IMR-90 (cell line): ENCODE measurements around the gene CD33. TPM values are rescaled to one million over a fixed set of nuclear protein-coding genes. Genes with fewer than 3 reads are reported as not detected.

Experiments
- ATAC-seq: fragments of 200-7000 bp; cut with Tn5 transposase; 2 replicates; pipeline ENCODE4 v1.9.1; 2020; ENCODE audit warnings: low read depth, mild to moderate bottlenecking, moderate library complexity
- BruUV-seq: library from RNA; stranded (reverse); fragments of 400-500 nt; replicated peaks from 2 replicates; lab custom pipeline; 2021; lab: Mats Ljungman, UMichigan
- CTCF ChIA-PET: fragments of 300-600 bp; formaldehyde crosslinking; extraction: SDS; loops from one replicate; lab custom pipeline; 2021; ENCODE audit warnings: antibody characterized with exemption; lab: Yijun Ruan, JAX
- POLR2A ChIA-PET: fragments of 300-600 bp; sonication (Branson Sonifier 250); formaldehyde crosslinking; loops from one replicate; lab custom pipeline; 2022; ENCODE audit warnings: antibody characterized with exemption; ENCODE audit not compliant: unreplicated experiment; lab: Charles Lee
- DNase-seq: peaks from one replicate; pipeline ENCODE4 v3.0.0; 2013
- H2AFZ ChIP-seq: replicated peaks from 2 replicates; pipeline ENCODE3; 2013; ENCODE audit warnings: low read length, mild to moderate bottlenecking; ENCODE audit not compliant: poor library complexity
- H2AK5ac ChIP-seq: 2 replicates; pipeline ENCODE4 v1.6.1; 2013; ENCODE audit warnings: low read depth, low read length, inconsistent platforms
- H2AK9ac ChIP-seq: replicated peaks from 2 replicates; pipeline ENCODE3; 2013; ENCODE audit warnings: mild to moderate bottlenecking, low read depth, low read length, moderate library complexity; ENCODE audit not compliant: poor library complexity
- H2BK120ac ChIP-seq: 2 replicates; pipeline ENCODE4 v1.6.1; 2013; ENCODE audit warnings: low read depth, low read length, inconsistent platforms
- H2BK15ac ChIP-seq: 3 replicates; pipeline ENCODE4 v1.6.1; 2013; ENCODE audit warnings: low read depth, low read length, inconsistent platforms
- H2BK20ac ChIP-seq: 2 replicates; pipeline ENCODE4 v1.6.1; 2013; ENCODE audit warnings: low read depth, mild to moderate bottlenecking, inconsistent platforms, low read length, moderate library complexity
- H2BK5ac ChIP-seq: 2 replicates; pipeline ENCODE4 v1.6.1; 2013; ENCODE audit warnings: mild to moderate bottlenecking, low read depth, low read length, inconsistent platforms; ENCODE audit not compliant: poor library complexity, severe bottlenecking
- H3K14ac ChIP-seq: replicated peaks from 2 replicates; pipeline ENCODE4 v1.6.1; 2013; ENCODE audit warnings: low read depth, low read length, inconsistent platforms
- H3K18ac ChIP-seq: 2 replicates; pipeline ENCODE4 v1.6.1; 2013; ENCODE audit warnings: low read depth, low read length, control low read depth
- H3K23ac ChIP-seq: 2 replicates; pipeline ENCODE4 v1.6.1; 2013; ENCODE audit warnings: low read depth, low read length, inconsistent platforms
- H3K27ac ChIP-seq: 2 replicates; pipeline ENCODE4 v1.5.1; 2013; ENCODE audit warnings: mild to moderate bottlenecking, control low read depth, low read length; ENCODE audit not compliant: insufficient read depth
- H3K27me3 ChIP-seq: 2 replicates; pipeline ENCODE4 v1.6.1; 2013; ENCODE audit warnings: low read length; ENCODE audit not compliant: control insufficient read depth, insufficient read depth
- H3K36me3 ChIP-seq: 2 replicates; pipeline ENCODE4 v1.6.1; 2013; ENCODE audit warnings: low read length, mixed read lengths; ENCODE audit not compliant: control insufficient read depth, insufficient read depth
- H3K4ac ChIP-seq: 2 replicates; pipeline ENCODE4 v1.6.1; 2013; ENCODE audit warnings: low read depth, low read length, inconsistent platforms
- H3K4me1 ChIP-seq: 2 replicates; pipeline ENCODE4 v1.6.1; 2013; ENCODE audit warnings: low read length, mixed read lengths; ENCODE audit not compliant: control insufficient read depth, insufficient read depth
- H3K4me2 ChIP-seq: 2 replicates; pipeline ENCODE4 v1.6.1; 2013; ENCODE audit warnings: low read depth, mild to moderate bottlenecking, control low read depth, low read length, moderate library complexity
- H3K4me3 ChIP-seq: 2 replicates; pipeline ENCODE4 v1.5.1; 2013; ENCODE audit warnings: low read depth, mild to moderate bottlenecking, control low read depth, low read length, moderate library complexity; ENCODE audit not compliant: insufficient read depth
- H3K56ac ChIP-seq: 2 replicates; pipeline ENCODE4 v1.6.1; 2013; ENCODE audit warnings: low read length, inconsistent platforms; ENCODE audit not compliant: insufficient read depth; ENCODE audit errors: extremely low read depth
- H3K79me1 ChIP-seq, 2 experiments: 2 replicates each; pipeline ENCODE4 v1.6.1; 2013; ENCODE audit warnings: low read length in 2 of 2, inconsistent platforms in 1 of 2, low read depth in 1 of 2
- H3K9ac ChIP-seq: 2 replicates; pipeline ENCODE4 v1.6.1; 2013; ENCODE audit warnings: low read depth, low read length, control low read depth
- H3K9me1 ChIP-seq: 2 replicates; pipeline ENCODE4 v1.6.1; 2013; ENCODE audit warnings: low read length, inconsistent platforms; ENCODE audit not compliant: insufficient read depth
- H3K9me3 ChIP-seq: 2 replicates; pipeline ENCODE4 v1.6.1; 2013; ENCODE audit warnings: low read length; ENCODE audit not compliant: control insufficient read depth, insufficient read depth
- H4K20me1 ChIP-seq: 2 replicates; pipeline ENCODE4 v1.6.1; 2013; ENCODE audit warnings: low read length, inconsistent platforms; ENCODE audit not compliant: insufficient read depth
- H4K5ac ChIP-seq: 2 replicates; pipeline ENCODE4 v1.6.1; 2013; ENCODE audit warnings: mild to moderate bottlenecking, low read depth, low read length, control low read depth
- H4K8ac ChIP-seq, 2 experiments: 2 replicates each; pipeline ENCODE4 v1.6.1; 2013; ENCODE audit warnings: low read depth in 2 of 2, low read length in 2 of 2, control low read depth in 1 of 2, inconsistent platforms in 1 of 2
- H4K91ac ChIP-seq: 2 replicates; pipeline ENCODE4 v1.6.1; 2013; ENCODE audit warnings: low read depth, low read length, inconsistent platforms; ENCODE audit not compliant: insufficient read depth
- MAFK ChIP-seq: IDR thresholded peaks from 2 replicates; pipeline ENCODE4 v1.6.1; 2012; ENCODE audit warnings: low read depth, low read length, improper control_type of control experiment
- MAZ ChIP-seq: IDR thresholded peaks from 2 replicates; pipeline ENCODE4 v1.6.1; 2012; ENCODE audit warnings: low read depth, mild to moderate bottlenecking, low read length, improper control_type of control experiment, moderate library complexity, borderline replicate concordance
- WGBS, 2 experiments: methylation state at CpG; one replicate each; pipeline versions ENCODE4 v1.1.5 to v1.1.7; 2013; ENCODE audit warnings: missing lambda C conversion rate in 2 of 2; ENCODE audit not compliant: insufficient read length in 1 of 2; ENCODE audit errors: extremely low coverage in 2 of 2; 5-methylcytosine and 5-hydroxymethylcytosine counted together
- dilution Hi-C: fragments of 300-500 bp; cut with HindIII; formaldehyde crosslinking; loops from one replicate; pipeline ENCODE4 v1.14.3; 2018; ENCODE audit warnings: low sequenced_read_pairs; ENCODE audit not compliant: unreplicated experiment
- in situ Hi-C: fragments of 300-500 bp; cut with MboI; formaldehyde crosslinking; loops from 3 replicates; pipeline ENCODE4 v1.14.3; 2019; ENCODE audit warnings: low sequenced_read_pairs, inconsistent platforms, mixed read lengths
- intact Hi-C: fragments of 100-400 bp; cut with micrococcal nuclease; formaldehyde crosslinking; loops from 2 replicates; pipeline ENCODE4 v1.10.0; 2022
- polyA plus RNA-seq, 3 experiments: library from polyadenylated mRNA; depleted of rRNA; stranded (reverse); fragments of >200 nt; gene quantifications; 2 replicates each; pipeline ENCODE4 v1.2.3, GENCODE V29; 2012; ENCODE audit warnings: low replicate concordance in 1 of 3
- total RNA-seq: library from RNA; depleted of rRNA; stranded (reverse); fragments of >200 nt; gene quantifications from 2 replicates; pipeline ENCODE4 v1.2.3, GENCODE V29; 2012

The CD33 gene
- total and polyA plus RNA-seq, 2 of the 4 experiments (the other 2 are of a cell fraction), result not detected

GRCh38 chr19:51252306-51253079, 27.6 kb downstream of the CD33 start:
- H3K9me3 ChIP-seq, result peaks cover 5% of the 10 kb centered on the region; the same call in 1 of the 2 replicates
- H3K4me3 ChIP-seq, result no peak overlapping the region
- no peaks in the 10 kb centered on the region for H3K4me1 ChIP-seq
- dilution Hi-C loops (no loop called here), intact Hi-C loops (no loop called here), in situ Hi-C loops (no loop called here)
- H3K9ac ChIP-seq, result no peak overlapping the region
- no peaks in the 10 kb centered on the region for H3K79me1 ChIP-seq
- no peak overlapping the region for H4K91ac ChIP-seq
- H2AK5ac ChIP-seq, result no peak overlapping the region
- ChIA-PET CTCF (no interaction called here), POLR2A (no interaction called here)
- H2BK15ac ChIP-seq, result no peak overlapping the region
- no peak overlapping the region for H2AFZ ChIP-seq
- H2AK9ac ChIP-seq, result no peak overlapping the region
- H3K18ac ChIP-seq, result no peak overlapping the region
- no peak overlapping the region for H3K23ac ChIP-seq
- H2BK5ac ChIP-seq, result no peak overlapping the region
- BruUV-seq, result no TSS peak
- no peak overlapping the region for H3K56ac ChIP-seq
- no peak overlapping the region for H4K5ac ChIP-seq
- 60% methylated on average over 5 of the region's 9 CpGs; no CpG with 5 or more reads in 1 of the 2 experiments for WGBS, 2 experiments
- no peak overlapping the region for H3K27ac ChIP-seq
- no peak overlapping the region for H3K4ac ChIP-seq
- no peaks in the 10 kb centered on the region for H3K27me3 ChIP-seq
- no peaks in the 10 kb centered on the region for H3K36me3 ChIP-seq
- H2BK20ac ChIP-seq, result no peak overlapping the region
- DNase-seq (no peak), ATAC-seq (no peak)
- no peak overlapping the region for H3K4me2 ChIP-seq
- no peak for TF ChIP-seq MAFK
- TF ChIP-seq MAZ, result no peak
- no peak overlapping the region for H2BK120ac ChIP-seq
- H4K8ac ChIP-seq, result no peak overlapping the region
- H3K14ac ChIP-seq, result no peak overlapping the region
- no peaks in the 10 kb centered on the region for H4K20me1 ChIP-seq
- no peaks in the 10 kb centered on the region for H3K9me1 ChIP-seq
